Stimulated activated CD8-positive, alpha-beta memory T cell treated with anti-CD3 and anti-CD28 coated beads, Interleukin-12 subunit alpha, Interleukin-12 subunit beta, amount 100 ng/mL, for 24 hours (primary cell): ENCODE results near the gene HAVCR2.

ENCODE experiments used
- DNase-seq: peaks from one replicate; pipeline ENCODE4 v3.0.0-alpha.2; 2020; ENCODE audit errors: extremely low read depth

Gene HAVCR2

GRCh38 chr5:157046041-157046440 lies 62.8 kb downstream of the HAVCR2 start:
- no peak for DNase-seq

GRCh38 chr5:157045601-157046000 lies 63.2 kb downstream of the HAVCR2 start:
- no peak for DNase-seq

- no peak for DNase-seq
Measured at GRCh38 chr5:157038568-157039187, 70.2 kb downstream of the HAVCR2 start.
